Measurements from ENCODE around the gene SGSH.
A peak's percentile ranks its signal among the peaks of the same experiment; 100 is the strongest.

Gene SGSH

DNA sequence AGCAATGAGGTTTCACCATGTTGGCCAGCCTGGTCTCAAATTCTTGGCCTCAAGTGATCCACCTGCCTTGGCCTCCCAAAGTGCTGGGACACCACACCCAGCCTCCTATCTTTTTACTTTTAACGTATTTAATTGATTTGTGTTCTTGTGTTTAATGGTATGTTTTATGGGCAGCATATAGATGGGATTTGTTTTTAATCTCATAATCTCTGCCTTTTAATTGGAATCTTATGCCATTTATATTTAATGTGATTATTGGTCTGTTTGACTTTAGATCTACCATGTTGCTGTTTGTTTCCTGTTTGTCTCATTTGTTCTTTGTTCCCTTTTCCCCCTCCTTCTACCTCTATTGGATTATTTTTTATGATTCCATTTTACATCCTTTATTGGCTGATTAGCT lies 12.3 kb upstream of the SGSH start:
- no peak for ATAC-seq
- TF ChIP-seq ZNF8 (CRISPR knock-in tag; IDR thresholded peaks at IDR 0.05) = 0 out of 2 replicates have a peak, but pooled peaks have one; percentile 8
- no peak for TF ChIP-seq OSR1 (CRISPR knock-in tag; IDR thresholded peaks at IDR 0.05)

DNA sequence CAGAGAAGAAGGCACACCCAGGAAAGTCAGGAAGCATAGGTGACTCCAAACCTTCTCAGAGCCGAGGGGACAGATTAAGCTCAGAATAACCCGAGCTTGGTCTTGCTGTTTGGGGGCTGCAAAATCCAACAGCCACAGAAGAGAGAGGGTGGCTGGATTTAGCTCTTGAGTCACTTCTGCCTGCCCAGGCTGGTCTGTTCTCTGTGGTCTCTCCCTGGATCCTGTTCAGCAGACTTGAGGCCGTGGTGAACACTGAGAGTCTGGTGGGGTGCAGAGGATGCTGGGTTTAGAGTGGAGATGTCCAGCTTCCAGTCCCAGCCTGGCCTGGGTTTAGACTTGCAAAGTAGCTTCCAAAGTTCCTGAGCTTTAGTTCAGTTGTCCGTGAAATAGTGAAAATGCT lies 8.9 kb upstream of the SGSH start:
- TF ChIP-seq POU6F1 (CRISPR knock-in tag; IDR thresholded peaks at IDR 0.05; ENCODE audit: borderline replicate concordance, low read depth) (no peak), PATZ1 (CRISPR knock-in tag; IDR thresholded peaks at IDR 0.05; ENCODE audit: borderline replicate concordance) (no peak), OSR1 (CRISPR knock-in tag; IDR thresholded peaks at IDR 0.05) (no peak), ISL1 (CRISPR knock-in tag; IDR thresholded peaks at IDR 0.05) (no peak), RARB (CRISPR knock-in tag; IDR thresholded peaks at IDR 0.05) (no peak), ZNF8 (CRISPR knock-in tag; IDR thresholded peaks at IDR 0.05) (no peak), CSDC2 (CRISPR knock-in tag; IDR thresholded peaks at IDR 0.05) (no peak), ARNTL (CRISPR knock-in tag; IDR thresholded peaks at IDR 0.05; ENCODE audit: borderline replicate concordance, low read depth) (no peak), SNAI2 (CRISPR knock-in tag; IDR thresholded peaks at IDR 0.05) (no peak), ZFP30 (CRISPR knock-in tag; IDR thresholded peaks at IDR 0.05) (no peak), BACH2 (CRISPR knock-in tag; IDR thresholded peaks at IDR 0.05; ENCODE audit: borderline replicate concordance) (no peak), ZNF565 (CRISPR knock-in tag; conservative IDR thresholded peaks at IDR 0.05; ENCODE audit: low read depth) (no peak), ZC3H10 (CRISPR knock-in tag; IDR thresholded peaks at IDR 0.05) (no peak)
- ATAC-seq = no peak

GRCh38 chr17:80228477-80228876 lies 8.3 kb upstream of the SGSH start:
- no peak for ATAC-seq
- no peak for TF ChIP-seq RARB (CRISPR knock-in tag; IDR thresholded peaks at IDR 0.05)
- no peak for TF ChIP-seq ESRRG (CRISPR knock-in tag; IDR thresholded peaks at IDR 0.05)
- TF ChIP-seq CSDC2 (CRISPR knock-in tag; IDR thresholded peaks at IDR 0.05) = no peak
- no peak for TF ChIP-seq TOX (CRISPR knock-in tag; IDR thresholded peaks at IDR 0.05; ENCODE audit: borderline replicate concordance)
- TF ChIP-seq ZNF565 (CRISPR knock-in tag; conservative IDR thresholded peaks at IDR 0.05; ENCODE audit: low read depth) = no peak
- no peak for TF ChIP-seq ZFP30 (CRISPR knock-in tag; IDR thresholded peaks at IDR 0.05)
- no peak for TF ChIP-seq SNAI2 (CRISPR knock-in tag; IDR thresholded peaks at IDR 0.05)
- no peak for TF ChIP-seq ARNTL (CRISPR knock-in tag; IDR thresholded peaks at IDR 0.05; ENCODE audit: borderline replicate concordance, low read depth)
- TF ChIP-seq BACH2 (CRISPR knock-in tag; IDR thresholded peaks at IDR 0.05; ENCODE audit: borderline replicate concordance) = no peak
- TF ChIP-seq ISL1 (CRISPR knock-in tag; IDR thresholded peaks at IDR 0.05) = no peak
- TF ChIP-seq, protein P1, sequence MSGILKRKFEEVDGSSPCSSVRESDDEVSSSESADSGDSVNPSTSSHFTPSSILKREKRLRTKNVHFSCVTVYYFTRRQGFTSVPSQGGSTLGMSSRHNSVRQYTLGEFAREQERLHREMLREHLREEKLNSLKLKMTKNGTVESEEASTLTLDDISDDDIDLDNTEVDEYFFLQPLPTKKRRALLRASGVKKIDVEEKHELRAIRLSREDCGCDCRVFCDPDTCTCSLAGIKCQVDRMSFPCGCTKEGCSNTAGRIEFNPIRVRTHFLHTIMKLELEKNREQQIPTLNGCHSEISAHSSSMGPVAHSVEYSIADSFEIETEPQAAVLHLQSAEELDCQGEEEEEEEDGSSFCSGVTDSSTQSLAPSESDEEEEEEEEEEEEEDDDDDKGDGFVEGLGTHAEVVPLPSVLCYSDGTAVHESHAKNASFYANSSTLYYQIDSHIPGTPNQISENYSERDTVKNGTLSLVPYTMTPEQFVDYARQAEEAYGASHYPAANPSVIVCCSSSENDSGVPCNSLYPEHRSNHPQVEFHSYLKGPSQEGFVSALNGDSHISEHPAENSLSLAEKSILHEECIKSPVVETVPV (CRISPR knock-in tag; IDR thresholded peaks at IDR 0.05) = no peak
- TF ChIP-seq, protein P2, sequence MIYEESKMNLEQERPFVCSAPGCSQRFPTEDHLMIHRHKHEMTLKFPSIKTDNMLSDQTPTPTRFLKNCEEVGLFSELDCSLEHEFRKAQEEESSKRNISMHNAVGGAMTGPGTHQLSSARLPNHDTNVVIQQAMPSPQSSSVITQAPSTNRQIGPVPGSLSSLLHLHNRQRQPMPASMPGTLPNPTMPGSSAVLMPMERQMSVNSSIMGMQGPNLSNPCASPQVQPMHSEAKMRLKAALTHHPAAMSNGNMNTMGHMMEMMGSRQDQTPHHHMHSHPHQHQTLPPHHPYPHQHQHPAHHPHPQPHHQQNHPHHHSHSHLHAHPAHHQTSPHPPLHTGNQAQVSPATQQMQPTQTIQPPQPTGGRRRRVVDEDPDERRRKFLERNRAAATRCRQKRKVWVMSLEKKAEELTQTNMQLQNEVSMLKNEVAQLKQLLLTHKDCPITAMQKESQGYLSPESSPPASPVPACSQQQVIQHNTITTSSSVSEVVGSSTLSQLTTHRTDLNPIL (CRISPR knock-in tag; IDR thresholded peaks at IDR 0.05; ENCODE audit: low read depth) = no peak
- TF ChIP-seq GLIS3 (CRISPR knock-in tag; IDR thresholded peaks at IDR 0.05) = no peak

GRCh38 chr17:80227666-80228065 lies 7.5 kb upstream of the SGSH start:
- no peak for ATAC-seq
- TF ChIP-seq TOX (CRISPR knock-in tag; IDR thresholded peaks at IDR 0.05; ENCODE audit: borderline replicate concordance) (no peak), ZFP30 (CRISPR knock-in tag; IDR thresholded peaks at IDR 0.05) (no peak), TSHZ2 (CRISPR knock-in tag; IDR thresholded peaks at IDR 0.05) (no peak), PATZ1 (CRISPR knock-in tag; IDR thresholded peaks at IDR 0.05; ENCODE audit: borderline replicate concordance) (no peak), POU6F1 (CRISPR knock-in tag; IDR thresholded peaks at IDR 0.05; ENCODE audit: borderline replicate concordance, low read depth) (no peak), ZNF565 (CRISPR knock-in tag; conservative IDR thresholded peaks at IDR 0.05; ENCODE audit: low read depth) (no peak), OSR1 (CRISPR knock-in tag; IDR thresholded peaks at IDR 0.05) (no peak), BACH2 (CRISPR knock-in tag; IDR thresholded peaks at IDR 0.05; ENCODE audit: borderline replicate concordance) (no peak), CSDC2 (CRISPR knock-in tag; IDR thresholded peaks at IDR 0.05) (no peak), ARNTL (CRISPR knock-in tag; IDR thresholded peaks at IDR 0.05; ENCODE audit: borderline replicate concordance, low read depth) (no peak)
- TF ChIP-seq, protein P1 (CRISPR knock-in tag; IDR thresholded peaks at IDR 0.05) = no peak

All from SK-N-SH treated with all-trans-retinoic acid at 6 μM for 48 hours (cell line).